SK-N-MC (cell line): ENCODE results near the gene BMPR1A.

Experiments
- DNase-seq: peaks from one replicate; pipeline ENCODE4 v3.0.0-alpha.2; 2011; ENCODE audit warnings: low read depth, low spot score
- H3K27ac ChIP-seq: fragments of 200-600 bp; sonication (generic); 2 replicates; pipeline ENCODE4 v1.5.1; 2016; ENCODE audit warnings: mixed run types
- H3K36me3 ChIP-seq: fragments of 200-600 bp; sonication (generic); 2 replicates; pipeline ENCODE4 v1.6.1; 2017; ENCODE audit warnings: antibody characterized with exemption, low read length, mixed read lengths; ENCODE audit not compliant: insufficient read depth
- H3K4me3 ChIP-seq: fragments of 200-600 bp; sonication (generic); 2 replicates; pipeline ENCODE4 v1.5.1; 2016
- H3K9ac ChIP-seq: fragments of 200-600 bp; sonication (generic); 2 replicates; pipeline ENCODE4 v1.8.0; 2017; ENCODE audit warnings: mixed run types, mixed read lengths; ENCODE audit not compliant: insufficient read length
- H3K9me3 ChIP-seq: fragments of 200-600 bp; sonication (generic); 2 replicates; pipeline ENCODE4 v1.6.1; 2017; ENCODE audit warnings: low read depth, mild to moderate bottlenecking, antibody characterized with exemption, low read length, moderate library complexity, mixed read lengths
- EZH2 ChIP-seq: fragments of 200-600 bp; sonication (generic); IDR thresholded peaks from one replicate; pipeline ENCODE4 v1.6.1; 2017; ENCODE audit warnings: antibody characterized with exemption
- FOXP2 ChIP-seq: optimal IDR thresholded peaks from 2 replicates; pipeline ENCODE3; 2011; ENCODE audit warnings: mild to moderate bottlenecking, moderate library complexity; ENCODE audit not compliant: insufficient read depth; ENCODE audit errors: extremely low read length, control extremely low read depth
- POLR2AphosphoS5 ChIP-seq: IDR thresholded peaks from 2 replicates; pipeline ENCODE4 v1.6.1; 2012; ENCODE audit warnings: mild to moderate bottlenecking, low read depth, low read length, borderline replicate concordance

The BMPR1A gene

GRCh38 chr10:86941991-86942421 is 185.6 kb downstream of the BMPR1A start:
- Histone ChIP-seq H3K4me3 (no peak overlapping the region), H3K27ac (no peak overlapping the region), H3K9ac (no peak overlapping the region), H3K9me3 (no peaks in the 10 kb centered on the region), H3K36me3 (no peaks in the 10 kb centered on the region)
- TF ChIP-seq POLR2AphosphoS5 (no peak), EZH2 (no peak), FOXP2 (no peak)
- DNase-seq = no peak

- no peaks in the 10 kb centered on the region for H3K36me3 ChIP-seq
Measured at GRCh38 chr10:86942441-86943315, 186.3 kb downstream of the BMPR1A start.

GRCh38 chr10:86943316-86944030 is 187.1 kb downstream of the BMPR1A start:
- H3K4me3 ChIP-seq = no peak overlapping the region
- H3K9ac ChIP-seq = no peak overlapping the region
- no peaks in the 10 kb centered on the region for H3K36me3 ChIP-seq
- DNase-seq = no peak
- no peak overlapping the region for H3K27ac ChIP-seq
- H3K9me3 ChIP-seq = no peaks in the 10 kb centered on the region
- TF ChIP-seq FOXP2 (no peak), EZH2 (no peak), POLR2AphosphoS5 (no peak)

More at GRCh38 chr10:86942441-86943315, 186.3 kb downstream of the BMPR1A start:
- DNase-seq = no peak
- no peak overlapping the region for H3K4me3 ChIP-seq
- H3K27ac ChIP-seq = no peak overlapping the region
- no peak for TF ChIP-seq POLR2AphosphoS5
- TF ChIP-seq FOXP2 = no peak
- no peak for TF ChIP-seq EZH2
- H3K9me3 ChIP-seq = no peaks in the 10 kb centered on the region
- H3K9ac ChIP-seq = no peak overlapping the region

DNA sequence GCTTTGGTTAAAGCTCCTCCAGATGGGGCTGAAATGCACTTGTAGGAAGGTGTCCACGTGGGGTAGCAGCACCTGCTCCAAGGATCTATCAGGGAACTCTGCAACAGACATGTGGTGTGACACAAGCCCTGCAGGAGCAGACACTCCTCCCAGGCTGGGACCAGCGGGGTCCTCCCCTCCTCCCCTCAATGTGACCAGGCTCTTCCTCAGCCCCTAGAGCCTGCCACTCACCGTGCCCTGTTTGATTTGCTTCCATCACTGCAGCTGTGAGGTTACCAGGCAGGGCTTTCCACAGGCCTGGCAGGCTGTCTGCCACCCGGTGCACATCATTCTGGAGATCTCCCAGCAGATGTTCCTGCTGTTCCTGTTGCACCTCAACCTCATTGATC is 187.6 kb downstream of the BMPR1A start:
- no peak for DNase-seq
- no peaks in the 10 kb centered on the region for H3K36me3 ChIP-seq
- no peak for TF ChIP-seq EZH2
- TF ChIP-seq POLR2AphosphoS5 = no peak
- no peak for TF ChIP-seq FOXP2
- no peaks in the 10 kb centered on the region for H3K9me3 ChIP-seq
- H3K9ac ChIP-seq = no peak overlapping the region
- H3K27ac ChIP-seq = no peak overlapping the region
- no peak overlapping the region for H3K4me3 ChIP-seq

GRCh38 chr10:86944471-86944870 is 188.1 kb downstream of the BMPR1A start:
- Histone ChIP-seq H3K9ac (no peak overlapping the region), H3K4me3 (no peak overlapping the region), H3K27ac (no peak overlapping the region), H3K9me3 (no peaks in the 10 kb centered on the region), H3K36me3 (no peaks in the 10 kb centered on the region)
- TF ChIP-seq EZH2 (no peak), FOXP2 (no peak)
- no peak for DNase-seq

- DNase-seq = no peak
- H3K27ac ChIP-seq = no peak overlapping the region
- H3K9ac ChIP-seq = no peak overlapping the region
- H3K9me3 ChIP-seq = no peaks in the 10 kb centered on the region
- H3K36me3 ChIP-seq = no peaks in the 10 kb centered on the region
- H3K4me3 ChIP-seq = no peak overlapping the region
- no peak for TF ChIP-seq POLR2AphosphoS5
- TF ChIP-seq FOXP2 = no peak
- no peak for TF ChIP-seq EZH2
Measured at GRCh38 chr10:86944907-86945306, 188.5 kb downstream of the BMPR1A start.

- TF ChIP-seq POLR2AphosphoS5 (no peak), EZH2 (no peak), FOXP2 (no peak)
- Histone ChIP-seq H3K9me3 (no peaks in the 10 kb centered on the region), H3K27ac (no peak overlapping the region), H3K4me3 (no peak overlapping the region), H3K36me3 (no peaks in the 10 kb centered on the region), H3K9ac (no peak overlapping the region)
- no peak for DNase-seq
Measured at GRCh38 chr10:86945361-86946212, 189.2 kb downstream of the BMPR1A start.
